Stomach (tissue), 9 donors: ENCODE measurements around the gene CFAP54. TPM values are rescaled to one million over a fixed set of nuclear protein-coding genes. Genes with fewer than 3 reads are reported as not detected.

ENCODE experiments used
- DNase-seq, 2 donors: peaks; one replicate each; pipeline versions ENCODE4 v3.0.0 to v3.0.0-alpha.2; 2013 to 2019
- H3K27ac ChIP-seq, 5 donors: fragments of 200-600 bp in 4 of 5; sonication (generic) in 4 of 5; one replicate each; pipeline ENCODE4 v1.5.1; 2013 to 2019; ENCODE audit warnings: mild to moderate bottlenecking in 1 of 5, moderate library complexity in 1 of 5
- H3K27me3 ChIP-seq, 3 donors: fragments of 200-600 bp; sonication (generic); one replicate each; pipeline ENCODE4 v1.5.1; 2017 to 2019; ENCODE audit warnings: mixed run types in 1 of 3
- H3K36me3 ChIP-seq, 4 donors: fragments of 200-600 bp; sonication (generic); 1 replicate in 3 of 4; 2 replicates in 1 of 4; pipeline ENCODE4 v1.5.1; 2016 to 2019
- H3K4me1 ChIP-seq, 4 donors: fragments of 200-600 bp; sonication (generic); one replicate each; pipeline ENCODE4 v1.5.1; 2016 to 2019
- H3K4me3 ChIP-seq, 4 donors: fragments of 200-600 bp; sonication (generic) in 3 of 4; one replicate each; pipeline ENCODE4 v1.5.1; 2016 to 2019; ENCODE audit warnings: mild to moderate bottlenecking in 1 of 4
- H3K9me3 ChIP-seq, 4 donors: fragments of 200-600 bp; sonication (generic); one replicate each; pipeline ENCODE4 v1.5.1; 2016 to 2019
- CTCF ChIP-seq, 7 experiments: fragments of 450-650 bp in 4 of 7; fragments of 200-600 bp in 3 of 7; sonication (generic) in 3 of 7; IDR thresholded peaks; one replicate each; pipeline ENCODE4 v1.5.1; 2016 to 2019; ENCODE audit warnings: antibody characterized with exemption in 7 of 7, control low read depth in 2 of 7, mild to moderate bottlenecking in 1 of 7
- EP300 ChIP-seq: sonication (generic); formaldehyde crosslinking; IDR thresholded peaks from one replicate; pipeline ENCODE4 v1.6.1; 2017; ENCODE audit warnings: antibody characterized with exemption
- POLR2A ChIP-seq, 4 donors: fragments of 450-650 bp; IDR thresholded peaks; one replicate each; pipeline ENCODE4 v1.6.1; 2016; ENCODE audit warnings: antibody characterized with exemption in 4 of 4, control low read depth in 2 of 4, mild to moderate bottlenecking in 1 of 4, moderate library complexity in 1 of 4
- POLR2AphosphoS5 ChIP-seq, 3 donors: sonication (generic); formaldehyde crosslinking; IDR thresholded peaks; one replicate each; pipeline ENCODE4 v1.6.1; 2016; ENCODE audit warnings: antibody characterized with exemption in 3 of 3
- WGBS, 5 donors: extraction: QIAGEN DNeasy Blood & Tissue Kit in 3 of 5; methylation state at CpG; one replicate each; pipeline versions ENCODE4 v1.1.5 to v1.1.7; 2013 to 2018; 5-methylcytosine and 5-hydroxymethylcytosine counted together
- intact Hi-C: fragments of 100-400 bp; cut with DNase I; formaldehyde crosslinking; loops from one replicate; pipeline ENCODE4 v1.15.1; 2023; ENCODE audit warnings: low total_unique reads
- polyA plus RNA-seq, 3 donors: library from polyadenylated mRNA; stranded (reverse); fragments of 200-250 nt; gene quantifications; one replicate each; pipeline ENCODE4 v1.2.3, GENCODE V29; 2013
- total RNA-seq, 5 donors: library from RNA; depleted of rRNA; stranded (reverse); fragments of >200 nt; gene quantifications; one replicate each; pipeline versions ENCODE4 v1.1.0 to v1.2.3, GENCODE V29; 2014 to 2016
- donor health status: healthy with polysubstance abuse.
- donor health status: Bipolar disorder and iron deficiency.
- donor health status: healthy.

Gene CFAP54
- total and polyA plus RNA-seq, 8 donors, result 0.08 to 36.6 (median 3.0) TPM; not detected in 2

- no peak overlapping the region for H3K4me3 ChIP-seq
- TF ChIP-seq POLR2A (IDR thresholded peaks at IDR 0.05), result no peak
- no peak for TF ChIP-seq EP300
- TF ChIP-seq POLR2AphosphoS5 (IDR thresholded peaks at IDR 0.05), result no peak
- no peak for TF ChIP-seq CTCF (IDR thresholded peaks at IDR 0.05)
- H3K27me3 ChIP-seq, result no peaks in the 10 kb centered on the region
- no peak for DNase-seq
- no peak overlapping the region for H3K27ac ChIP-seq
- H3K4me1 ChIP-seq, result no peaks in the 10 kb centered on the region
- 70 to 93% (median 81%) methylated on average over 4 of the region's 4 CpGs for whole genome bisulfite sequencing, 5 donors
- H3K36me3 ChIP-seq, result no peaks in the 10 kb centered on the region
- intact Hi-C loops, result no loop called here
- H3K9me3 ChIP-seq, result no peaks in the 10 kb centered on the region
Measured at GRCh38 chr12:96879301-96879700, 389.9 kb downstream of the CFAP54 start.

- H3K27me3 ChIP-seq, result no peaks in the 10 kb centered on the region
- no peak for DNase-seq
- no peak for TF ChIP-seq POLR2AphosphoS5 (IDR thresholded peaks at IDR 0.05)
- TF ChIP-seq EP300, result no peak
- TF ChIP-seq POLR2A (IDR thresholded peaks at IDR 0.05), result no peak
- TF ChIP-seq CTCF (IDR thresholded peaks at IDR 0.05), result no peak
- no peaks in the 10 kb centered on the region for H3K4me1 ChIP-seq
- H3K9me3 ChIP-seq, result no peaks in the 10 kb centered on the region
- H3K27ac ChIP-seq, result no peak overlapping the region
- intact Hi-C loops, result no loop called here
- no peak overlapping the region for H3K4me3 ChIP-seq
- H3K36me3 ChIP-seq, result no peaks in the 10 kb centered on the region
- WGBS, 5 donors, result 79 to 87% (median 81%) methylated on average over 3 of the region's 3 CpGs
Measured at GRCh38 chr12:96880220-96880619, 390.8 kb downstream of the CFAP54 start.

GRCh38 chr12:96881608-96882007 lies 392.2 kb downstream of the CFAP54 start:
- intact Hi-C loops, result no loop called here
- Histone ChIP-seq H3K27ac (no peak overlapping the region), H3K27me3 (no peaks in the 10 kb centered on the region), H3K36me3 (no peaks in the 10 kb centered on the region), H3K9me3 (no peaks in the 10 kb centered on the region), H3K4me3 (no peak overlapping the region), H3K4me1 (no peaks in the 10 kb centered on the region)
- TF ChIP-seq POLR2AphosphoS5 (IDR thresholded peaks at IDR 0.05), result no peak
- TF ChIP-seq POLR2A (IDR thresholded peaks at IDR 0.05), result no peak
- no peak for TF ChIP-seq CTCF (IDR thresholded peaks at IDR 0.05)
- no peak for TF ChIP-seq EP300
- DNase-seq, result no peak

- no peak for DNase-seq
- Histone ChIP-seq H3K4me1 (peaks cover 0 to 8% (median 0%) of the 10 kb centered on the region in 4 donors), H3K9me3 (no peaks in the 10 kb centered on the region), H3K27me3 (no peaks in the 10 kb centered on the region), H3K36me3 (no peaks in the 10 kb centered on the region), H3K4me3 (no peak overlapping the region), H3K27ac (no peak overlapping the region)
- TF ChIP-seq POLR2A (IDR thresholded peaks at IDR 0.05), result no peak
- no peak for TF ChIP-seq CTCF (IDR thresholded peaks at IDR 0.05)
- no peak for TF ChIP-seq POLR2AphosphoS5 (IDR thresholded peaks at IDR 0.05)
- no peak for TF ChIP-seq EP300
- intact Hi-C loops, result no loop called here
- WGBS, 5 donors, result 46 to 67% (median 50%) methylated on average over 2 of the region's 2 CpGs
Measured at GRCh38 chr12:96882862-96883261, 393.5 kb downstream of the CFAP54 start.
